IMR-90 (cell line): ENCODE data around the gene BLOC1S5. TPM values are rescaled to one million over a fixed set of nuclear protein-coding genes. Genes with fewer than 3 reads are reported as not detected.

Experiments
- ATAC-seq: fragments of 200-7000 bp; cut with Tn5 transposase; 2 replicates; pipeline ENCODE4 v1.9.1; 2020; ENCODE audit warnings: low read depth, mild to moderate bottlenecking, moderate library complexity
- BruUV-seq: library from RNA; stranded (reverse); fragments of 400-500 nt; replicated peaks from 2 replicates; lab custom pipeline; 2021; lab: Mats Ljungman, UMichigan
- CTCF ChIA-PET: fragments of 300-600 bp; formaldehyde crosslinking; extraction: SDS; loops from one replicate; lab custom pipeline; 2021; ENCODE audit warnings: antibody characterized with exemption; lab: Yijun Ruan, JAX
- POLR2A ChIA-PET: fragments of 300-600 bp; sonication (Branson Sonifier 250); formaldehyde crosslinking; loops from one replicate; lab custom pipeline; 2022; ENCODE audit warnings: antibody characterized with exemption; ENCODE audit not compliant: unreplicated experiment; lab: Charles Lee
- DNase-seq: peaks from one replicate; pipeline ENCODE4 v3.0.0; 2013
- H2AFZ ChIP-seq: replicated peaks from 2 replicates; pipeline ENCODE3; 2013; ENCODE audit warnings: low read length, mild to moderate bottlenecking; ENCODE audit not compliant: poor library complexity
- H2AK5ac ChIP-seq: 2 replicates; pipeline ENCODE4 v1.6.1; 2013; ENCODE audit warnings: low read depth, low read length, inconsistent platforms
- H2AK9ac ChIP-seq: replicated peaks from 2 replicates; pipeline ENCODE3; 2013; ENCODE audit warnings: mild to moderate bottlenecking, low read depth, low read length, moderate library complexity; ENCODE audit not compliant: poor library complexity
- H2BK120ac ChIP-seq: 2 replicates; pipeline ENCODE4 v1.6.1; 2013; ENCODE audit warnings: low read depth, low read length, inconsistent platforms
- H2BK15ac ChIP-seq: 3 replicates; pipeline ENCODE4 v1.6.1; 2013; ENCODE audit warnings: low read depth, low read length, inconsistent platforms
- H2BK20ac ChIP-seq: 2 replicates; pipeline ENCODE4 v1.6.1; 2013; ENCODE audit warnings: low read depth, mild to moderate bottlenecking, inconsistent platforms, low read length, moderate library complexity
- H2BK5ac ChIP-seq: 2 replicates; pipeline ENCODE4 v1.6.1; 2013; ENCODE audit warnings: mild to moderate bottlenecking, low read depth, low read length, inconsistent platforms; ENCODE audit not compliant: poor library complexity, severe bottlenecking
- H3K14ac ChIP-seq: replicated peaks from 2 replicates; pipeline ENCODE4 v1.6.1; 2013; ENCODE audit warnings: low read depth, low read length, inconsistent platforms
- H3K18ac ChIP-seq: 2 replicates; pipeline ENCODE4 v1.6.1; 2013; ENCODE audit warnings: low read depth, low read length, control low read depth
- H3K23ac ChIP-seq: 2 replicates; pipeline ENCODE4 v1.6.1; 2013; ENCODE audit warnings: low read depth, low read length, inconsistent platforms
- H3K27ac ChIP-seq: 2 replicates; pipeline ENCODE4 v1.5.1; 2013; ENCODE audit warnings: mild to moderate bottlenecking, control low read depth, low read length; ENCODE audit not compliant: insufficient read depth
- H3K27me3 ChIP-seq: 2 replicates; pipeline ENCODE4 v1.6.1; 2013; ENCODE audit warnings: low read length; ENCODE audit not compliant: control insufficient read depth, insufficient read depth
- H3K36me3 ChIP-seq: 2 replicates; pipeline ENCODE4 v1.6.1; 2013; ENCODE audit warnings: low read length, mixed read lengths; ENCODE audit not compliant: control insufficient read depth, insufficient read depth
- H3K4ac ChIP-seq: 2 replicates; pipeline ENCODE4 v1.6.1; 2013; ENCODE audit warnings: low read depth, low read length, inconsistent platforms
- H3K4me1 ChIP-seq: 2 replicates; pipeline ENCODE4 v1.6.1; 2013; ENCODE audit warnings: low read length, mixed read lengths; ENCODE audit not compliant: control insufficient read depth, insufficient read depth
- H3K4me2 ChIP-seq: 2 replicates; pipeline ENCODE4 v1.6.1; 2013; ENCODE audit warnings: low read depth, mild to moderate bottlenecking, control low read depth, low read length, moderate library complexity
- H3K4me3 ChIP-seq: 2 replicates; pipeline ENCODE4 v1.5.1; 2013; ENCODE audit warnings: low read depth, mild to moderate bottlenecking, control low read depth, low read length, moderate library complexity; ENCODE audit not compliant: insufficient read depth
- H3K56ac ChIP-seq: 2 replicates; pipeline ENCODE4 v1.6.1; 2013; ENCODE audit warnings: low read length, inconsistent platforms; ENCODE audit not compliant: insufficient read depth; ENCODE audit errors: extremely low read depth
- H3K79me1 ChIP-seq, 2 experiments: 2 replicates each; pipeline ENCODE4 v1.6.1; 2013; ENCODE audit warnings: low read length in 2 of 2, inconsistent platforms in 1 of 2, low read depth in 1 of 2
- H3K9ac ChIP-seq: 2 replicates; pipeline ENCODE4 v1.6.1; 2013; ENCODE audit warnings: low read depth, low read length, control low read depth
- H3K9me1 ChIP-seq: 2 replicates; pipeline ENCODE4 v1.6.1; 2013; ENCODE audit warnings: low read length, inconsistent platforms; ENCODE audit not compliant: insufficient read depth
- H3K9me3 ChIP-seq: 2 replicates; pipeline ENCODE4 v1.6.1; 2013; ENCODE audit warnings: low read length; ENCODE audit not compliant: control insufficient read depth, insufficient read depth
- H4K20me1 ChIP-seq: 2 replicates; pipeline ENCODE4 v1.6.1; 2013; ENCODE audit warnings: low read length, inconsistent platforms; ENCODE audit not compliant: insufficient read depth
- H4K5ac ChIP-seq: 2 replicates; pipeline ENCODE4 v1.6.1; 2013; ENCODE audit warnings: mild to moderate bottlenecking, low read depth, low read length, control low read depth
- H4K8ac ChIP-seq, 2 experiments: 2 replicates each; pipeline ENCODE4 v1.6.1; 2013; ENCODE audit warnings: low read depth in 2 of 2, low read length in 2 of 2, control low read depth in 1 of 2, inconsistent platforms in 1 of 2
- H4K91ac ChIP-seq: 2 replicates; pipeline ENCODE4 v1.6.1; 2013; ENCODE audit warnings: low read depth, low read length, inconsistent platforms; ENCODE audit not compliant: insufficient read depth
- BHLHE40 ChIP-seq: fragments of 150-350 bp; IDR thresholded peaks from 2 replicates; pipeline ENCODE4 v1.6.1; 2016; ENCODE audit warnings: mild to moderate bottlenecking, low read depth, low read length
- CEBPB ChIP-seq: IDR thresholded peaks from 2 replicates; pipeline ENCODE4 v1.6.1; 2012; ENCODE audit warnings: low read depth, low read length, improper control_type of control experiment
- CHD1 ChIP-seq: IDR thresholded peaks from 2 replicates; pipeline ENCODE4 v1.6.1; 2012; ENCODE audit warnings: low read depth, low read length, improper control_type of control experiment
- CTCF ChIP-seq: conservative IDR thresholded peaks from 2 replicates; pipeline ENCODE4 v1.5.1; 2012; ENCODE audit warnings: mild to moderate bottlenecking, low read depth, low read length, improper control_type of control experiment
- FOS ChIP-seq: fragments of 150-350 bp; IDR thresholded peaks from 2 replicates; pipeline ENCODE4 v1.6.1; 2016; ENCODE audit warnings: low read depth, low read length
- MAFK ChIP-seq: IDR thresholded peaks from 2 replicates; pipeline ENCODE4 v1.6.1; 2012; ENCODE audit warnings: low read depth, low read length, improper control_type of control experiment
- MAZ ChIP-seq: IDR thresholded peaks from 2 replicates; pipeline ENCODE4 v1.6.1; 2012; ENCODE audit warnings: low read depth, mild to moderate bottlenecking, low read length, improper control_type of control experiment, moderate library complexity, borderline replicate concordance
- NFE2L2 ChIP-seq: fragments of 150-350 bp; IDR thresholded peaks from 2 replicates; pipeline ENCODE4 v1.6.1; 2016; ENCODE audit warnings: low read depth, mild to moderate bottlenecking, low read length
- RAD21 ChIP-seq: IDR thresholded peaks from 2 replicates; pipeline ENCODE4 v1.6.1; 2012; ENCODE audit warnings: low read length, improper control_type of control experiment
- RCOR1 ChIP-seq: IDR thresholded peaks from 2 replicates; pipeline ENCODE4 v1.6.1; 2012; ENCODE audit warnings: mild to moderate bottlenecking, low read length, improper control_type of control experiment; ENCODE audit not compliant: insufficient replicate concordance
- RFX5 ChIP-seq: IDR thresholded peaks from 2 replicates; pipeline ENCODE4 v1.8.0; 2012; ENCODE audit warnings: low read depth, mild to moderate bottlenecking, low read length, moderate library complexity
- SMC3 ChIP-seq: fragments of 150-350 bp; IDR thresholded peaks from 2 replicates; pipeline ENCODE4 v1.6.1; 2016; ENCODE audit warnings: low read depth, mild to moderate bottlenecking, antibody characterized with exemption, low read length, moderate library complexity
- USF2 ChIP-seq: fragments of 150-350 bp; IDR thresholded peaks from 2 replicates; pipeline ENCODE4 v1.6.1; 2017; ENCODE audit warnings: mild to moderate bottlenecking, antibody characterized with exemption, low read length, low read depth
- WGBS, 2 experiments: methylation state at CpG; one replicate each; pipeline versions ENCODE4 v1.1.5 to v1.1.7; 2013; ENCODE audit warnings: missing lambda C conversion rate in 2 of 2; ENCODE audit not compliant: insufficient read length in 1 of 2; ENCODE audit errors: extremely low coverage in 2 of 2; 5-methylcytosine and 5-hydroxymethylcytosine counted together
- dilution Hi-C: fragments of 300-500 bp; cut with HindIII; formaldehyde crosslinking; loops from one replicate; pipeline ENCODE4 v1.14.3; 2018; ENCODE audit warnings: low sequenced_read_pairs; ENCODE audit not compliant: unreplicated experiment
- in situ Hi-C: fragments of 300-500 bp; cut with MboI; formaldehyde crosslinking; loops from 3 replicates; pipeline ENCODE4 v1.14.3; 2019; ENCODE audit warnings: low sequenced_read_pairs, inconsistent platforms, mixed read lengths
- intact Hi-C: fragments of 100-400 bp; cut with micrococcal nuclease; formaldehyde crosslinking; loops from 2 replicates; pipeline ENCODE4 v1.10.0; 2022
- polyA plus RNA-seq, 3 experiments: library from polyadenylated mRNA; depleted of rRNA; stranded (reverse); fragments of >200 nt; gene quantifications; 2 replicates each; pipeline ENCODE4 v1.2.3, GENCODE V29; 2012; ENCODE audit warnings: low replicate concordance in 1 of 3
- total RNA-seq: library from RNA; depleted of rRNA; stranded (reverse); fragments of >200 nt; gene quantifications from 2 replicates; pipeline ENCODE4 v1.2.3, GENCODE V29; 2012

The BLOC1S5 gene
- total and polyA plus RNA-seq, 2 of the 4 experiments (the other 2 are of a cell fraction) = 4.8 to 17.2 TPM

GRCh38 chr6:7992002-7992815, 72.0 kb downstream of the BLOC1S5 start:
- Histone ChIP-seq H3K23ac (no peak overlapping the region), H2AFZ (peak overlapping the region; percentile 87), H3K27ac (peak overlapping the region; percentile 89), H3K9me1 (0 out of 2 replicates have a peak, but pooled peaks cover 2% of the 10 kb centered on the region), H4K91ac (no peak overlapping the region), H3K36me3 (no peaks in the 10 kb centered on the region), H3K14ac (no peak overlapping the region), H2AK9ac (no peak overlapping the region), H3K4ac (peak overlapping the region; percentile 29; the same call in 1 of the 2 replicates), H2BK15ac (no peak overlapping the region), H3K4me3 (peak overlapping the region; percentile 26; the same call in 1 of the 2 replicates), H3K9me3 (no peaks in the 10 kb centered on the region), H4K20me1 (peaks cover 3% of the 10 kb centered on the region; the same call in 1 of the 2 replicates), H3K56ac (peak overlapping the region; percentile 33; the same call in 1 of the 2 replicates), H2AK5ac (no peak overlapping the region), H2BK5ac (peak overlapping the region; percentile 61), H2BK120ac (0 out of 2 replicates have a peak overlapping the region, but pooled peaks have one; percentile 10), H3K18ac (0 out of 2 replicates have a peak overlapping the region, but pooled peaks have one; percentile 57), H4K8ac (no peak overlapping the region), H3K9ac (peak overlapping the region; percentile 45; the same call in 1 of the 2 replicates), H2BK20ac (0 out of 2 replicates have a peak overlapping the region, but pooled peaks have one; percentile 59), H3K79me1 (no peaks in the 10 kb centered on the region), H3K27me3 (no peaks in the 10 kb centered on the region), H4K5ac (no peak overlapping the region), H3K4me1 (peaks cover 6% of the 10 kb centered on the region), H3K4me2 (peak overlapping the region; percentile 97)
- ChIA-PET POLR2A (no interaction called here), CTCF (interaction anchor here (0.6 to 2.0 kb wide), 14 partner anchors 8 to 377 kb away, joined by 3 to 14 read pairs (median 4); no protein-coding TSS in a partner anchor)
- 0% methylated on average over 1 of the region's 7 CpGs; no CpG with 5 or more reads in 1 of the 2 experiments for WGBS, 2 experiments
- dilution Hi-C loops = no loop called here
- no peak for TF ChIP-seq CHD1
- TF ChIP-seq BHLHE40 = peak; percentile 8; the same call in 1 of the 2 replicates
- TF ChIP-seq USF2 = no peak
- TF ChIP-seq CTCF = peak; percentile 56
- TF ChIP-seq RAD21 = peak; percentile 57
- TF ChIP-seq FOS = peak; percentile 39; the same call in 1 of the 2 replicates
- TF ChIP-seq NFE2L2 = peak; percentile 10; the same call in 1 of the 2 replicates
- peak; percentile 37; the same call in 1 of the 2 replicates for TF ChIP-seq MAZ
- TF ChIP-seq SMC3 = peak; percentile 43; the same call in 1 of the 2 replicates
- no peak for TF ChIP-seq RFX5
- TF ChIP-seq CEBPB = peak; percentile 93
- no peak for TF ChIP-seq RCOR1
- no peak for TF ChIP-seq MAFK
- no TSS peak for BruUV-seq
- intact Hi-C loops = loop anchor here (1.0 to 2.0 kb wide), 2 partner anchors 82 to 269 kb away; partner anchors contain the start of gene TXNDC5
- in situ Hi-C loops = no loop called here
- peak; percentile 92 for DNase-seq
- ATAC-seq = peak; percentile 87
